HCT116 (cell line): ENCODE results near the gene CPTP. TPM values are rescaled to one million over a fixed set of nuclear protein-coding genes. Genes with fewer than 3 reads are reported as not detected.

Experiments used
- ATAC-seq: fragments of 200-7000 bp; cut with Tn5 transposase; 2 replicates; pipeline ENCODE4 v1.9.1; 2020; ENCODE audit warnings: mild to moderate bottlenecking, moderate library complexity
- BruUV-seq: library from RNA; stranded (reverse); fragments of 400-500 nt; replicated peaks from 2 replicates; lab custom pipeline; 2021; lab: Mats Ljungman, UMichigan
- CTCF ChIA-PET: fragments of 300-600 bp; sonication (Branson Sonifier 250); formaldehyde crosslinking; loops from one replicate; lab custom pipeline; 2021; ENCODE audit warnings: antibody characterized with exemption; lab: Charles Lee
- POLR2A ChIA-PET: fragments of 300-600, 350-600 bp; sonication (Branson Sonifier 250); formaldehyde crosslinking; loops from one replicate; lab custom pipeline; 2021; ENCODE audit warnings: antibody characterized with exemption; lab: Charles Lee
- RAD21 ChIA-PET, 2 experiments: fragments of 300-600 bp; sonication (Branson Sonifier 250); formaldehyde crosslinking; loops; one replicate each; lab custom pipeline; 2023; ENCODE audit warnings: low total read pairs in 2 of 2; ENCODE audit not compliant: uncharacterized antibody in 2 of 2, unreplicated experiment in 2 of 2, low non-redundant PET in 1 of 2; lab: Charles Lee
- DNase-seq: peaks from one replicate; pipeline ENCODE4 v3.0.0-alpha.2; 2010; ENCODE audit warnings: low read depth, low spot score
- H2AFZ ChIP-seq: fragments of 200-600 bp; shearing (Covaris generic), sonication (generic); 2 replicates; pipeline ENCODE4 v1.6.1; 2017; ENCODE audit warnings: low read depth, mixed run types, mixed read lengths, antibody characterized with exemption, low read length; ENCODE audit not compliant: poor library complexity, severe bottlenecking
- H3K27ac ChIP-seq: 2 replicates; pipeline ENCODE4 v1.5.1; 2012; ENCODE audit warnings: low read depth, low read length
- H3K27me3 ChIP-seq: fragments of 200-600 bp; sonication (generic); 2 replicates; pipeline ENCODE4 v1.6.1; 2016; ENCODE audit warnings: mixed run types, low read length, mixed read lengths; ENCODE audit not compliant: insufficient read depth
- H3K36me3 ChIP-seq, 2 experiments: fragments of 200-500 bp in 1 of 2; fragments of 200-600 bp in 1 of 2; sonication (Bioruptor generic) in 1 of 2; sonication (generic) in 1 of 2; 2 replicates each; pipeline versions ENCODE4 v1.5.1 to v1.6.1; 2014 to 2016; ENCODE audit warnings: low read length in 2 of 2, inconsistent platforms in 1 of 2, mixed read lengths in 1 of 2, mixed run types in 1 of 2; ENCODE audit not compliant: insufficient read depth in 2 of 2, control insufficient read depth in 1 of 2
- H3K4me1 ChIP-seq, 2 experiments: fragments of 200-600 bp in 1 of 2; sonication (generic) in 1 of 2; 2 replicates each; pipeline versions ENCODE4 v1.5.1 to v1.6.1; 2012 to 2017; ENCODE audit warnings: low read length in 2 of 2, inconsistent platforms in 1 of 2, mild to moderate bottlenecking in 1 of 2, mixed read lengths in 1 of 2, mixed run types in 1 of 2, moderate library complexity in 1 of 2; ENCODE audit not compliant: insufficient read depth in 2 of 2, control insufficient read depth in 1 of 2
- H3K4me2 ChIP-seq: fragments of 200-600 bp; sonication (generic); 2 replicates; pipeline ENCODE4 v1.6.1; 2017; ENCODE audit warnings: mixed run types, low read length, mixed read lengths
- H3K4me3 ChIP-seq, 2 experiments: fragments of 200-600 bp in 1 of 2; sonication (generic) in 1 of 2; replicated peaks in 1 of 2; 2 replicates each; pipeline ENCODE4 v1.5.1; 2011 to 2016; ENCODE audit warnings: low read length in 2 of 2, control low read depth in 1 of 2, low read depth in 1 of 2, mild to moderate bottlenecking in 1 of 2, mixed read lengths in 1 of 2, mixed run types in 1 of 2
- H3K79me2 ChIP-seq: fragments of 200-600 bp; sonication (generic); 2 replicates; pipeline ENCODE4 v1.6.1; 2017; ENCODE audit warnings: mild to moderate bottlenecking, mixed run types, low read length, moderate library complexity, mixed read lengths; ENCODE audit not compliant: insufficient read depth
- H3K9ac ChIP-seq: fragments of 200-600 bp; sonication (generic); 2 replicates; pipeline ENCODE4 v1.6.1; 2016; ENCODE audit warnings: low read length, mixed read lengths
- H3K9me2 ChIP-seq: fragments of 200-600 bp; sonication (generic), shearing (Covaris generic); 2 replicates; pipeline ENCODE4 v1.6.1; 2017; ENCODE audit warnings: mixed run types, mild to moderate bottlenecking, moderate library complexity; ENCODE audit not compliant: insufficient read depth
- H3K9me3 ChIP-seq, 2 experiments: fragments of 200-500 bp in 1 of 2; fragments of 200-600 bp in 1 of 2; sonication (Bioruptor generic) in 1 of 2; sonication (generic) in 1 of 2; 2 replicates each; pipeline ENCODE4 v1.6.1; 2014 to 2017; ENCODE audit warnings: low read length in 2 of 2, mixed read lengths in 2 of 2, inconsistent platforms in 1 of 2, low read depth in 1 of 2, mild to moderate bottlenecking in 1 of 2, mixed run types in 1 of 2, moderate library complexity in 1 of 2; ENCODE audit not compliant: control insufficient read depth in 1 of 2, insufficient read depth in 1 of 2
- H4K20me1 ChIP-seq: fragments of 200-600 bp; sonication (generic), shearing (Covaris generic); 2 replicates; pipeline ENCODE4 v1.6.1; 2017; ENCODE audit warnings: mixed run types, mild to moderate bottlenecking, moderate library complexity; ENCODE audit not compliant: insufficient read depth
- CTCF ChIP-seq, 3 experiments: fragments of 200-600 bp in 1 of 3; sonication (generic) in 1 of 3; IDR thresholded peaks in 2 of 3; conservative IDR thresholded peaks in 1 of 3; 2 replicates each; pipeline ENCODE4 v1.5.1; 2012 to 2017; ENCODE audit warnings: low read depth in 2 of 3, low read length in 2 of 3, antibody characterized with exemption in 1 of 3, borderline replicate concordance in 1 of 3, control low read depth in 1 of 3, mild to moderate bottlenecking in 1 of 3, mixed read lengths in 1 of 3, mixed run types in 1 of 3, moderate library complexity in 1 of 3; ENCODE audit not compliant: insufficient read depth in 1 of 3
- EZH2phosphoT487 ChIP-seq: fragments of 200-600 bp; IDR thresholded peaks from 2 replicates; pipeline ENCODE4 v1.6.1; 2018; ENCODE audit warnings: antibody characterized with exemption, borderline replicate concordance
- intact Hi-C: fragments of 100-400 bp; cut with micrococcal nuclease; formaldehyde crosslinking; loops from 2 replicates; pipeline ENCODE4 v1.10.0; 2022
- total RNA-seq: library from RNA; stranded (reverse); gene quantifications from one replicate; pipeline ENCODE4 v1.2.1, GENCODE V29; 2021; ENCODE audit not compliant: unreplicated experiment

Gene CPTP
- total RNA-seq, 1 experiment from 2014 or later = 16.3 TPM

- peaks cover 3% of the 10 kb centered on the region; the same call in 1 of the 2 replicates for H4K20me1 ChIP-seq
- H3K4me1 ChIP-seq = peaks cover 36 to 59% of the 10 kb centered on the region in 2 experiments
- no peak for DNase-seq
- BruUV-seq = no TSS peak
- ChIA-PET RAD21 (interaction anchor here in 1 of 2 experiments (1.1 kb wide), 1 partner anchor 14 kb away, joined by 3 read pairs; no protein-coding TSS in a partner anchor), CTCF (interaction anchor here (0.7 to 1.7 kb wide), 4 partner anchors 14 to 199 kb away, joined by 3 to 16 read pairs (median 4); no protein-coding TSS in a partner anchor), POLR2A (interaction anchor here (1.1 to 1.2 kb wide), 2 partner anchors 70 to 231 kb away, joined by 4 to 5 read pairs; partner anchors contain the start of genes AURKAIP1 and RNF223)
- peak overlapping the region; percentile 79 for H3K9ac ChIP-seq
- intact Hi-C loops = loop anchor here (2.0 to 5.0 kb wide), 2 partner anchors 42 to 69 kb away; partner anchors contain the start of genes AURKAIP1 and DVL1
- no peaks in the 10 kb centered on the region for H3K9me3 ChIP-seq
- H3K27ac ChIP-seq = peak overlapping the region; percentile 99
- no peaks in the 10 kb centered on the region; a peak in 1 of 4 replicates for H3K36me3 ChIP-seq
- peak overlapping the region; percentile 60 to 86 for H3K4me3 ChIP-seq
- H2AFZ ChIP-seq = no peak overlapping the region
- H3K79me2 ChIP-seq = peaks cover 29% of the 10 kb centered on the region
- peak; percentile 30 for ATAC-seq
- TF ChIP-seq EZH2phosphoT487 (no peak), CTCF (IDR thresholded peaks at IDR 0.05 in 2 of 3, conservative IDR thresholded peaks at IDR 0.05 in 1 of 3; ENCODE audit: borderline replicate concordance in 1 of 3, insufficient read depth in 1 of 3, low read depth in 2 of 3, low read length in 2 of 3) (peak in 1 of 3 experiments; percentile 23; a peak in 2 of 6 replicates)
- peak overlapping the region; percentile 99 for H3K4me2 ChIP-seq
- H3K9me2 ChIP-seq = no peaks in the 10 kb centered on the region
- H3K27me3 ChIP-seq = no peaks in the 10 kb centered on the region
These were observed 19.1 kb upstream of the CPTP start for GRCh38 chr1:1305300-1306069.
